Aorta (tissue), 5 donors: Measurements from ENCODE around the gene SMIM15. TPM values are rescaled to one million over a fixed set of nuclear protein-coding genes. Genes with fewer than 3 reads are reported as not detected.

ENCODE experiments used
- ATAC-seq: fragments of 200-7000 bp; cut with Tn5 transposase; one replicate; pipeline ENCODE4 v1.9.1; 2022; ENCODE audit warnings: moderate library complexity; ENCODE audit not compliant: low FRiP score
- DNase-seq, 2 donors: peaks; one replicate each; pipeline ENCODE4 v3.0.0-alpha.2; 2020
- H3K27ac ChIP-seq, 2 donors: one replicate each; pipeline ENCODE4 v1.5.1; 2013; ENCODE audit warnings: low read length in 2 of 2, mild to moderate bottlenecking in 2 of 2, moderate library complexity in 2 of 2, control low read depth in 1 of 2, inconsistent platforms in 1 of 2, low read depth in 1 of 2
- H3K27me3 ChIP-seq, 2 donors: one replicate each; pipeline ENCODE4 v1.6.1; 2013; ENCODE audit warnings: control low read depth in 1 of 2, low read length in 1 of 2, mild to moderate bottlenecking in 1 of 2, moderate library complexity in 1 of 2; ENCODE audit not compliant: insufficient read depth in 2 of 2, control insufficient read depth in 1 of 2
- H3K36me3 ChIP-seq, 2 donors: one replicate each; pipeline ENCODE4 v1.6.1; 2013; ENCODE audit warnings: control low read depth in 1 of 2, low read length in 1 of 2, mild to moderate bottlenecking in 1 of 2; ENCODE audit not compliant: insufficient read depth in 2 of 2, control insufficient read depth in 1 of 2
- H3K4me1 ChIP-seq, 2 donors: one replicate each; pipeline ENCODE4 v1.6.1; 2013; ENCODE audit warnings: low read length in 2 of 2, control low read depth in 1 of 2, mild to moderate bottlenecking in 1 of 2, moderate library complexity in 1 of 2; ENCODE audit not compliant: insufficient read depth in 2 of 2, control insufficient read depth in 1 of 2
- H3K4me3 ChIP-seq, 2 donors: one replicate each; pipeline ENCODE4 v1.5.1; 2013; ENCODE audit warnings: low read length in 2 of 2, control low read depth in 1 of 2, mild to moderate bottlenecking in 1 of 2
- H3K9me3 ChIP-seq: one replicate; pipeline ENCODE4 v1.6.1; 2013; ENCODE audit warnings: mild to moderate bottlenecking, low read length; ENCODE audit not compliant: control insufficient read depth
- WGBS, 2 donors: extraction: QIAGEN DNeasy Blood & Tissue Kit; methylation state at CpG; one replicate each; pipeline ENCODE4 v1.1.7; 2013; 5-methylcytosine and 5-hydroxymethylcytosine counted together
- intact Hi-C, 2 donors: fragments of 100-400 bp; cut with DNase I; formaldehyde crosslinking; loops; one replicate each; pipeline versions ENCODE4 v1.14.2 to v1.15.0; 2022
- polyA plus RNA-seq, 2 donors: library from polyadenylated mRNA; stranded (reverse); fragments of 200-250 nt; gene quantifications; one replicate each; pipeline ENCODE4 v1.2.3, GENCODE V29; 2013
- total RNA-seq, 2 donors: library from RNA; stranded (reverse); fragmentation: NEBNext Ultra II Directional; extraction: Animal tissue kit (Norgen Biotek cat#: 25700); gene quantifications; one replicate each; pipeline ENCODE4 v1.2.1, GENCODE V29; 2021
- donor health status: healthy with polysubstance abuse.
- donor health status: Bipolar disorder and iron deficiency.
- donor health status: DM: no; HTN: no; CAD: no.
- donor health status: DM: no; HTN: no; CAD: no.
- donor health status: DM: yes; HTN: yes; CAD: no.

SMIM15 gene
- total and polyA plus RNA-seq, 4 donors = 21.8 to 41.1 (median 33.6) TPM

DNA sequence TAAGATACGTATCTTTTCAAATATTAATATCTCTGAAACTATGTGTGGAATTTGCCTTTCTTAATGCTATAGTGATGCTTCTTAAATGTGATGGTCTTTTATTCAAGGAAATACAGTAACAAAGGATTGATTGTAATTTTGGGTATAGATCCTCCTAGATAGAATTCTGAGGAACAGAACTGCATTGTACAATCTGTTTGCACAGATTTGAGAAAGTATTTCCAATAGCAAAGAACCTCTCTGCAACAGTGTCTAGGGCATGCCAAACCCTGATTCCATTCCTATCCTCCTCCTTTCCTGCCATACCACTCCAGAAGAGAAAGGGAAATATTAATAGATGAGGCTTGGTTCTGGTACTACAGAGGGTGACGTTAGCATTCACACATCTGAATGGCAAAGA, 10.4 kb downstream of the SMIM15 start:
- 80 to 86% methylated on average over 2 of the region's 2 CpGs for WGBS, 2 donors
- Histone ChIP-seq H3K36me3 (no peaks in the 10 kb centered on the region), H3K4me1 (no peaks in the 10 kb centered on the region), H3K27me3 (no peaks in the 10 kb centered on the region), H3K9me3 (no peaks in the 10 kb centered on the region), H3K4me3 (no peak overlapping the region), H3K27ac (no peak overlapping the region)
- intact Hi-C loops = no loop called here
- DNase-seq (no peak), ATAC-seq (no peak)

GRCh38 chr5:61148515-61148914, 13.8 kb downstream of the SMIM15 start:
- intact Hi-C loops = no loop called here
- H3K4me1 ChIP-seq = no peaks in the 10 kb centered on the region
- H3K36me3 ChIP-seq = no peaks in the 10 kb centered on the region
- ATAC-seq (no peak), DNase-seq (no peak)
- H3K27me3 ChIP-seq = no peaks in the 10 kb centered on the region
- peaks cover 3% of the 10 kb centered on the region for H3K9me3 ChIP-seq
- H3K27ac ChIP-seq = no peak overlapping the region
- no peak overlapping the region for H3K4me3 ChIP-seq

- intact Hi-C loops = no loop called here
- H3K36me3 ChIP-seq = no peaks in the 10 kb centered on the region
Measured at GRCh38 chr5:61142811-61143210, 19.5 kb downstream of the SMIM15 start.

DNA sequence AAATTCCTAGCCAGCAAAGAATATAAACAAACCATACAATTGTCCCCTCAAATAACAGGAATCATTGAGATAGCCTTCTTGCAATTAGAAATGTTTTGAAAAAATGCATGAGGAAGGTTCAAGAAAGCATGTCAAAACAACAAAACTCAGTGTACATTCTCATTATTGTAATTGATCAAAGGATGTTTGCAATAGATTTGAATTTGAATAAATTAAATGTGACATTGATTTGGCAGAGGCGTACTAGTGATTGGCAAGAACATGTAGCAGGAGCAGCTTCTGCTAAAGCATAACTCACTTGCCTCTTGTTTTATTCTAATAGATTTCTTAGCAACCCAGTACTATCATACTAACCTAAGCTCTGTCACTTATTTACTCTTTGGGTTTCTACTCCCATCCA, 19.9 kb downstream of the SMIM15 start:
- no peak overlapping the region for H3K27ac ChIP-seq
- peaks cover 3% of the 10 kb centered on the region for H3K9me3 ChIP-seq
- no peak overlapping the region for H3K4me3 ChIP-seq
- intact Hi-C loops = no loop called here
- WGBS, 2 donors = 90 to 96% methylated on average over 1 of the region's 1 CpG
- H3K4me1 ChIP-seq = no peaks in the 10 kb centered on the region
- H3K36me3 ChIP-seq = no peaks in the 10 kb centered on the region
- ATAC-seq (no peak), DNase-seq (no peak)
- H3K27me3 ChIP-seq = no peaks in the 10 kb centered on the region

More at GRCh38 chr5:61142811-61143210, 19.5 kb downstream of the SMIM15 start:
- no peak for ATAC-seq
- 70 to 83% methylated on average over 3 of the region's 3 CpGs for WGBS, 2 donors
- Histone ChIP-seq H3K27me3 (no peaks in the 10 kb centered on the region), H3K4me1 (no peaks in the 10 kb centered on the region), H3K4me3 (no peak overlapping the region), H3K9me3 (peaks cover 3% of the 10 kb centered on the region), H3K27ac (no peak overlapping the region)
- DNase-seq = no peak

- no peaks in the 10 kb centered on the region for H3K4me1 ChIP-seq
- intact Hi-C loops = no loop called here
- no peak for ATAC-seq
Measured at GRCh38 chr5:61141801-61142200, 20.5 kb downstream of the SMIM15 start.

DNA sequence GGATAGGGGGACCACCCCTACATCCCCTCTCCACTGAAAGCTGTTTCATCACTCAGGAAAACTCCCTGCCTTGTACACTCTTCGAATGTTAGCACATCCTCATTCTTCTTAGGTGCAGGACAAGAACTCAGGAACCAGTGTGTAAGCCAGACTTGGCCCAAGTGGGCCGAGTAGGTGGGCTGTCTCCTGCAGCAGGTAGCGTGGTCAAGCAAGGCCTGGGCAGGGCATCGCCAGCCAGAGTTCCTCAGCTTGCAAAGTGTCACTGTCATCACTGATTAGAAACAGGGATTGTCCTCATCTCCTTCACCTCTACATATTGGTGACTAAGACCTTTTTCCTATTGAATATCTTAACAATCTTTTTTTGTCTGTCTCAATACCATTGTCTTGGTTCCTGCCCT, 22.3 kb downstream of the SMIM15 start:
- Histone ChIP-seq H3K36me3 (no peaks in the 10 kb centered on the region), H3K4me3 (no peak overlapping the region), H3K27me3 (no peaks in the 10 kb centered on the region), H3K4me1 (no peaks in the 10 kb centered on the region), H3K27ac (no peak overlapping the region), H3K9me3 (no peaks in the 10 kb centered on the region)
- WGBS, 2 donors = 93 to 95% methylated on average over 4 of the region's 4 CpGs
- ATAC-seq (no peak), DNase-seq (no peak)
- intact Hi-C loops = no loop called here

More at GRCh38 chr5:61141801-61142200, 20.5 kb downstream of the SMIM15 start:
- H3K36me3 ChIP-seq = no peaks in the 10 kb centered on the region
- no peak overlapping the region for H3K4me3 ChIP-seq
- 41 to 67% methylated on average over 1 of the region's 1 CpG for WGBS, 2 donors
- H3K27ac ChIP-seq = no peak overlapping the region
- no peak for DNase-seq
- H3K27me3 ChIP-seq = no peaks in the 10 kb centered on the region
- H3K9me3 ChIP-seq = peaks cover 3% of the 10 kb centered on the region

DNA sequence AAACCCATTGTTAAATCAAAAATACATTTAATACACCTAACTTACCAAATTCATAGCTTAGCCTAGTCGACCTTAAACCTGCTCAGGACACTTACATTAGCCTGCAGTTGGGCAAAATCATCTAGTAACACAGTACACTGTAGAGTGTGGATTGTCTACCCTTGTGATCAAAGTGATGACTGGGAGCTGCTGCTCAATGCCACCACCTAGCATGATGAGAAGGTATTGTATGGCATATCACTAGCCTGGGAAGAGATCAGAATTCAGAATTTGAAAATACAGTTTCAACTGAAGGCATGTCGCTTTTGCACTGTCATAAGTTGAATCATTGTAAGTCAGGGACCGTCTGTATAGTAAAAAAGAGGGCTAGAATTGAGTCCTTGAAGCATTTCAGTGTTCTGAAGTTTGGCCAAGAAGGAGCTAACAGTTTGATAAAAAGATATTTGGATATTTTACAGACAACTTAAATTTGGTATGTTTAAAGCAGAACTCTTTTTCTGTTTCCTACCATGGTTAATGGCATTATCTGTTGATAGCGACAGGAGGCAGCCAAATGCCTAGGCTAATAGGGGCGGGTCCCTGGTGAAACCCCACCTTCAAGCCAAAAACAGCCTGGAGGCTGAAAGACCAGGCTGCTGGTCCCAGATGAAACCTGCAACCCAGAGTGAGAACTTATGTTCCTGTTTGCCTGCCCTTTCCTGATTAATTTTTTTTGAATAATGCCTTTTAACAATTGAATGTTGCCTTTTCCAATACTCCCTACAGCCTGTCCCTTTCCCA, 23.0 kb downstream of the SMIM15 start:
- no peaks in the 10 kb centered on the region for H3K4me1 ChIP-seq
- intact Hi-C loops = no loop called here
- no peak overlapping the region for H3K27ac ChIP-seq
- no peaks in the 10 kb centered on the region for H3K36me3 ChIP-seq
- no peaks in the 10 kb centered on the region for H3K9me3 ChIP-seq
- no peaks in the 10 kb centered on the region for H3K27me3 ChIP-seq
- H3K4me3 ChIP-seq = no peak overlapping the region
- 70 to 74% methylated on average over 5 of the region's 5 CpGs for WGBS, 2 donors
- no peak for ATAC-seq
- DNase-seq = no peak

- no peaks in the 10 kb centered on the region for H3K36me3 ChIP-seq
- intact Hi-C loops = no loop called here
- ATAC-seq (no peak), DNase-seq (no peak)
- no peak overlapping the region for H3K4me3 ChIP-seq
- H3K9me3 ChIP-seq = no peaks in the 10 kb centered on the region
- no peaks in the 10 kb centered on the region for H3K27me3 ChIP-seq
- 90 to 95% methylated on average over 1 of the region's 1 CpG for WGBS, 2 donors
- H3K4me1 ChIP-seq = no peaks in the 10 kb centered on the region
- no peak overlapping the region for H3K27ac ChIP-seq
Measured at GRCh38 chr5:61137835-61138234, 24.4 kb downstream of the SMIM15 start.

GRCh38 chr5:61132559-61132958, 29.7 kb downstream of the SMIM15 start:
- intact Hi-C loops = no loop called here
- ATAC-seq (no peak), DNase-seq (no peak)
- WGBS, 2 donors = 92 to 97% methylated on average over 1 of the region's 1 CpG
- Histone ChIP-seq H3K9me3 (no peaks in the 10 kb centered on the region), H3K4me3 (no peak overlapping the region), H3K27ac (no peak overlapping the region), H3K27me3 (no peaks in the 10 kb centered on the region), H3K36me3 (no peaks in the 10 kb centered on the region), H3K4me1 (no peaks in the 10 kb centered on the region)
